LNCaP clone FGC (cell line): ENCODE measurements around the gene SLC8B1.
A peak's percentile ranks its signal among the peaks of the same experiment; 100 is the strongest.

ENCODE experiments used
- DNase-seq: peaks from one replicate; pipeline ENCODE4 v3.0.0-alpha.2; 2011; ENCODE audit warnings: low read depth
- H3K4me3 ChIP-seq: 2 replicates; pipeline ENCODE4 v1.5.1; 2011; ENCODE audit warnings: mild to moderate bottlenecking, low read depth, low read length, control low read depth
- CTCF ChIP-seq: IDR thresholded peaks from 2 replicates; pipeline ENCODE4 v1.5.1; 2012; ENCODE audit warnings: mild to moderate bottlenecking; ENCODE audit not compliant: control insufficient read depth, insufficient read depth; ENCODE audit errors: extremely low read depth

SLC8B1 gene

GRCh38 chr12:113345318-113345717 is 10.4 kb upstream of the SLC8B1 start:
- no peak for DNase-seq
- H3K4me3 ChIP-seq: no peak overlapping the region
- TF ChIP-seq CTCF: no peak

- TF ChIP-seq CTCF: no peak
- no peak overlapping the region for H3K4me3 ChIP-seq
- DNase-seq: no peak
These were observed 6.6 kb upstream of the SLC8B1 start for GRCh38 chr12:113341535-113341934.

- DNase-seq: no peak
These were observed 5.2 kb upstream of the SLC8B1 start for GRCh38 chr12:113340061-113340460.

GRCh38 chr12:113339540-113339939 is 4.6 kb upstream of the SLC8B1 start:
- H3K4me3 ChIP-seq: no peak overlapping the region
- DNase-seq: no peak
- TF ChIP-seq CTCF: no peak

More at GRCh38 chr12:113340061-113340460, 5.2 kb upstream of the SLC8B1 start:
- no peak overlapping the region for H3K4me3 ChIP-seq
- no peak for TF ChIP-seq CTCF

DNA sequence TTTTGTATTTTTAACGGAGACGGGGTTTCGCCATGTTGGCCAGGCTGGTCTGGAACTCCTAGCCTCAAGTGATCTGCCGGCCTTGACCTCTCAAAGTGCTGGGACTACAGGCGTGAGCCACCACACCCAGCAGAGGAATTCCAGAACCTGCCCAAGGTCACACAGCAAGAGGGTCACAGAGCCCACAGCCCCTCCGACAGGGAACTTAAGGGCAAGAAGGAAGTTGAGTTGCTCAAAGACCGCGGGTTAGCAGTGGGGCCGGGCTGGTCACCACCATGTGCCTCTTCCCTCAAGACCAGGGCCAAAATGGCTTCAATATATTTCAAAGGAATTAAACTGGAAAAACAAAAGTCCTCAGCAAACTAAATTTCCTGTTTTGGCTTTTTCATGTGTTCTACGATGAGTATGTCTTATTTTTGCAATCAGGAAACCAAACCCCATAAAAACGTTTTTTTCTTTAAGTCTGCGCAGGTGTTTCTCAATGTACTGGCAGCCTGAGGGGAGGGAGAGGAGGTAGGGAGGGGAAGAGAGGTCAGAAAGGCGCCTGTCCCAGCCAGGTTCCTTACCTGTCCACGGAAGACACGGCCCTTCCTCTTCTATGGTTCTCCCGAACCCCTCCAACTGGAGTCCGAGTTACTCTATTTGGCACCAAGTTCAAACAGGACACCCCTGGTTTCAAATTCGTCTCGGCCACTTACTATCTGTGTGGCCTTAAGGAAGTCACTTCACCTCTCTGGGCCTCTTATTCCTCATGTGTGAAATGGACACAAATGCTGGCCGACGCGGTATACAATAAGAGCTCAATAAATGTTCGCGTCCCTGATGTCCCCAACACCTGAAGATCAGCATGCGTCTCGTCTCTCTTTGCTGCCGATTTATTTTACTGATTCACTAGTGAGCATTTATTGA is 778 bp downstream of the SLC8B1 start:
- H3K4me3 ChIP-seq: peak overlapping the region; percentile 69
- no peak for DNase-seq
- no peak for TF ChIP-seq CTCF

GRCh38 chr12:113333418-113333750 is 1.5 kb downstream of the SLC8B1 start:
- no peak for DNase-seq
- TF ChIP-seq CTCF: no peak
- no peak overlapping the region for H3K4me3 ChIP-seq
